ENCODE measurements around the gene KCNE3.

KCNE3 gene

GRCh38 chr11:74471668-74472429 is 4.5 kb upstream of the KCNE3 start:
- no peak for DNase-seq (ENCODE audit: low read depth)

GRCh38 chr11:74471037-74471436 is 3.7 kb upstream of the KCNE3 start:
- DNase-seq (ENCODE audit: low read depth): no peak

GRCh38 chr11:74470526-74470925 is 3.2 kb upstream of the KCNE3 start:
- no peak for DNase-seq (ENCODE audit: low read depth)

- DNase-seq (ENCODE audit: low read depth): no peak
Measured at GRCh38 chr11:74468936-74469335, 1.6 kb upstream of the KCNE3 start.

GRCh38 chr11:74468521-74468920 is 1.2 kb upstream of the KCNE3 start:
- no peak for DNase-seq (ENCODE audit: low read depth)

- DNase-seq (ENCODE audit: low read depth): no peak
Measured at GRCh38 chr11:74468058-74468457, 709 bp upstream of the KCNE3 start.

GRCh38 chr11:74465291-74465708 is 2.0 kb downstream of the KCNE3 start:
- no peak for DNase-seq (ENCODE audit: low read depth)

GRCh38 chr11:74464746-74465145 is 2.6 kb downstream of the KCNE3 start:
- no peak for DNase-seq (ENCODE audit: low read depth)

- no peak for DNase-seq (ENCODE audit: low read depth)
Measured at GRCh38 chr11:74463216-74463615, 4.1 kb downstream of the KCNE3 start.

GRCh38 chr11:74462631-74463030 is 4.7 kb downstream of the KCNE3 start:
- no peak for DNase-seq (ENCODE audit: low read depth)

- no peak for DNase-seq (ENCODE audit: low read depth)
Measured at GRCh38 chr11:74462009-74462408, 5.3 kb downstream of the KCNE3 start.

- no peak for DNase-seq (ENCODE audit: low read depth)
Measured at GRCh38 chr11:74460481-74461154, 6.7 kb downstream of the KCNE3 start.

- DNase-seq (ENCODE audit: low read depth): no peak
Measured at GRCh38 chr11:74460065-74460464, 7.3 kb downstream of the KCNE3 start.

- DNase-seq (ENCODE audit: low read depth): no peak
Measured at GRCh38 chr11:74459584-74459983, 7.8 kb downstream of the KCNE3 start.

- no peak for DNase-seq (ENCODE audit: low read depth)
Measured at GRCh38 chr11:74457356-74457755, 10.0 kb downstream of the KCNE3 start.

GRCh38 chr11:74453373-74453975 is 13.9 kb downstream of the KCNE3 start:
- DNase-seq (ENCODE audit: low read depth): peak; percentile 50

- DNase-seq (ENCODE audit: low read depth): no peak
Measured at GRCh38 chr11:74452366-74452765, 15.0 kb downstream of the KCNE3 start.

- DNase-seq (ENCODE audit: low read depth): no peak
Measured at GRCh38 chr11:74450318-74450717, 17.0 kb downstream of the KCNE3 start.

- peak; percentile 9 for DNase-seq (ENCODE audit: low read depth)
Measured at GRCh38 chr11:74449369-74449931, 17.9 kb downstream of the KCNE3 start.

- DNase-seq (ENCODE audit: low read depth): no peak
Measured at GRCh38 chr11:74447720-74448119, 19.6 kb downstream of the KCNE3 start.

GRCh38 chr11:74446532-74446938 is 20.8 kb downstream of the KCNE3 start:
- no peak for DNase-seq (ENCODE audit: low read depth)

- no peak for DNase-seq (ENCODE audit: low read depth)
Measured at GRCh38 chr11:74444173-74444826, 23.0 kb downstream of the KCNE3 start.
